GM12874 (cell line): ENCODE measurements around the gene COL18A1.

Source experiments
- TF ChIP-seq, protein P1 (sequence below): IDR thresholded peaks from 2 replicates; pipeline ENCODE4 v1.5.1; 2011; ENCODE audit warnings: low read depth, mild to moderate bottlenecking, control low read depth, low read length, moderate library complexity; ENCODE audit not compliant: insufficient read depth

The COL18A1 gene

DNA sequence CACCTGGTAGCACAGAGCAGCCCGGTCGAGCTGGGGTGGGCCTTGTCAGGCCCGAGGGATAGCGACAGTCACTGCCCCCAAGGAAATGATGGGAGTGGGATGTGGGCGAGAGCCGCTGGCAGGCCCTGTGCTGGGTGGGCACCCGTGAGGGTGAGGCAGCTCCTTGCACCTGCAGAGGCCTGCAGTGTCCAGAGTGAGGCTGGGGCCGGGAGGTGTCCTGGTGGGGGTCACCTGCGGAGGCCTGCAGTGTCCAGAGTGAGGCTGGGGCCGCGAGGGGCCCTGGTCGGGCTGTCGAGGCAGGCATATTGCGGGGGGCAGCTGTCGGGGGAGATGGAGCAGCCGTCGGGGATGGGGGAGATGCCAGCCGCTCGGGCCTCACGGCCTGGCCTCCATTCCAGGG is 87.8 kb downstream of the COL18A1 start:
- TF ChIP-seq, protein P1, sequence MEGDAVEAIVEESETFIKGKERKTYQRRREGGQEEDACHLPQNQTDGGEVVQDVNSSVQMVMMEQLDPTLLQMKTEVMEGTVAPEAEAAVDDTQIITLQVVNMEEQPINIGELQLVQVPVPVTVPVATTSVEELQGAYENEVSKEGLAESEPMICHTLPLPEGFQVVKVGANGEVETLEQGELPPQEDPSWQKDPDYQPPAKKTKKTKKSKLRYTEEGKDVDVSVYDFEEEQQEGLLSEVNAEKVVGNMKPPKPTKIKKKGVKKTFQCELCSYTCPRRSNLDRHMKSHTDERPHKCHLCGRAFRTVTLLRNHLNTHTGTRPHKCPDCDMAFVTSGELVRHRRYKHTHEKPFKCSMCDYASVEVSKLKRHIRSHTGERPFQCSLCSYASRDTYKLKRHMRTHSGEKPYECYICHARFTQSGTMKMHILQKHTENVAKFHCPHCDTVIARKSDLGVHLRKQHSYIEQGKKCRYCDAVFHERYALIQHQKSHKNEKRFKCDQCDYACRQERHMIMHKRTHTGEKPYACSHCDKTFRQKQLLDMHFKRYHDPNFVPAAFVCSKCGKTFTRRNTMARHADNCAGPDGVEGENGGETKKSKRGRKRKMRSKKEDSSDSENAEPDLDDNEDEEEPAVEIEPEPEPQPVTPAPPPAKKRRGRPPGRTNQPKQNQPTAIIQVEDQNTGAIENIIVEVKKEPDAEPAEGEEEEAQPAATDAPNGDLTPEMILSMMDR: no peak

DNA sequence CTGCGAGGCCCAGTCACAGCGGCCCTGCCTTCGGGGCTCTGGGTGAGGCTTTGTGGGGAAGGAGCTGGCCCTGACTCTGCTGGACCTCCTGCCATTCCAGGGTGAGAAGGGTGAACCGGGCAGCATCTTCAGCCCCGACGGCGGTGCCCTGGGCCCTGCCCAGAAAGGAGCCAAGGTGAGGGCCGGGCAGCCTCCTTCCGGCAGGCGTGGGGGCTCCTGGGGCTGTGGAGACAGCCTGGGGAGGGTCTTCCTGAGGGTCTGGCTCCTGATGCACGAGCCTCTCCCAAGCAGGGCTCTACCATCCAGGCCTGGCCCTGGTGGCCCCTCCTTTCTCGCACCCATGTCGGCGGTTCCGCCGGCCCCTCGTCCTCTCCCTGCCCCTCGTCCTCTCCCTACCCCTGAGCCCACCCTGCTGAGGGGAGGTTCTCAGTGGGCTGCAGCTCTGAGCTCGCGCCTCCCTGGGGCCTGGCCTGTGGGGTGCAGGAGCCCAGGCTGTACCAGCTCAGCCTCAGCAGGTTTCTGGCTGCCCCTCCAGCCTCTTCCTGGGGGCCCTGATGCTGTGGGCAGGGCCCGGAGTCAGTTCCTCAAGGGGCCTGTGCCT is 88.5 kb downstream of the COL18A1 start:
- TF ChIP-seq, protein P1: no peak

DNA sequence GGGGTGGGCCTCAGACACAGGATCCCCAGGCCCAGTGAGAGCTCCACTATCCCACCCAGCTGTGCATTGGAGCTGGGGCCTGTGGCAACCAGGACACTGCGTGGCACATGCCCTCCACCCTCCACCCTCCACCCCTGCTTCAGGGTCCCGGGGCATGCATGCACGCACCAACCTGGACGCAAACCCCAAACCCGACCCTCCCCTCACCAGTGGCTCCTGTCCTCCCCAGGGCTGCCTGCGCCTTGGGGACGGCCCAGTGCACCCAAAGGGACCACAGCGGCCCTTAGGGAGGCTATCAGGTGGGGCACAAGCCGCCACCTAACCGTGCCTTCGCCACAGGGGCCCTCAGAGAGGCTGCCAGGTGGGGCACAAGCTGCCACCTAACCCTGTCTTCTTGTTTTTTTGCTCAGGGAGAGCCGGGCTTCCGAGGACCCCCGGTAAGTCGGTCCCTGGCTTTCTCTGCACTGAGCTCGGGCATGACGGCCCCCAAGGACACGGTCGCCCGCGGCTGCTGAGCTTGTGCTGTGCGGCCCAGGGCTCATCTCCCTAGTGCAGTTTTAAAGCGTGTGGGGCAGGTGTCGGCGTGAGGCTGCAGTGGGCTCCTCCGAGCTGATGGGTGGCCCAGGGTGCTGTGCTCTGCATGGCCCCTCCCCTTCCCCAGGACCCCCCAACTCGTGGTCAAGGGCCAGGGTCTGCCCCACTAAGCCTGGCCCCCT is 89.3 kb downstream of the COL18A1 start:
- TF ChIP-seq, protein P1: no peak

DNA sequence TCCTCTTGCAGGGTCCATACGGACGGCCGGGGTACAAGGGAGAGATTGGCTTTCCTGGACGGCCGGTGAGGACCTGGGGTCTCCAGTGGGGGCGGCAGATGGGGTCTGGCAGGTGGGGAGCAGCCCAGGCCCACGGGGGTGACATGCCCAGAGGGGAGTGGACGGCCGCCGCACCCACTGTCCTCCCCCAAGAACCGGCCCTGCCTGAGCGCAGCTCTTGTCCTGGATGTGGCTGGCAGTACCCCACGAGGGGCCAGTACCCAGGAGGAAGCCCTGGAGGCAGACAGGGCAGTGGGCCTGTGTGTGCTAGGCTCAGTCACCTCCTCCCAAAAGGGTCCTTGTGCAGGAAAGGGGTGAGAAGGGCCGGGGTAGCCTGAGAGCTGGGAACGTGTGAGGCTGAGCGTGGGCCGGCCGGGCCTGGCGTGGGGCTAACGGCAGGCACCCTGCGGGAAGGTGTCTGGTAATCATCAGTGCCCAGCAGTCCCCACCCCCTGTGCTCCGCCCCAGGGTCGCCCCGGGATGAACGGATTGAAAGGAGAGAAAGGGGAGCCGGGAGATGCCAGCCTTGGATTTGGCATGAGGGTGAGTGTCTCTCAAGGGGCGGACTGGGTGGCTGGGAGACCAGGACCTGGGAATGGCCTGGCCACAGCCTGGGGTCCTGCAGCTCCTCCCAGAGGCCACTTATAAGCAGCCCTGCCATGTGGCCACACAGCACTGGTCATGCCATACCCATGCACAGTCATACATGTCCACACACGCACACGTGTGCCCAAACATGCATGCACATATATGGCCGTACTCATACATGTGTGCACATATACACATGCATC is 90.1 kb downstream of the COL18A1 start:
- TF ChIP-seq, protein P1: no peak

DNA sequence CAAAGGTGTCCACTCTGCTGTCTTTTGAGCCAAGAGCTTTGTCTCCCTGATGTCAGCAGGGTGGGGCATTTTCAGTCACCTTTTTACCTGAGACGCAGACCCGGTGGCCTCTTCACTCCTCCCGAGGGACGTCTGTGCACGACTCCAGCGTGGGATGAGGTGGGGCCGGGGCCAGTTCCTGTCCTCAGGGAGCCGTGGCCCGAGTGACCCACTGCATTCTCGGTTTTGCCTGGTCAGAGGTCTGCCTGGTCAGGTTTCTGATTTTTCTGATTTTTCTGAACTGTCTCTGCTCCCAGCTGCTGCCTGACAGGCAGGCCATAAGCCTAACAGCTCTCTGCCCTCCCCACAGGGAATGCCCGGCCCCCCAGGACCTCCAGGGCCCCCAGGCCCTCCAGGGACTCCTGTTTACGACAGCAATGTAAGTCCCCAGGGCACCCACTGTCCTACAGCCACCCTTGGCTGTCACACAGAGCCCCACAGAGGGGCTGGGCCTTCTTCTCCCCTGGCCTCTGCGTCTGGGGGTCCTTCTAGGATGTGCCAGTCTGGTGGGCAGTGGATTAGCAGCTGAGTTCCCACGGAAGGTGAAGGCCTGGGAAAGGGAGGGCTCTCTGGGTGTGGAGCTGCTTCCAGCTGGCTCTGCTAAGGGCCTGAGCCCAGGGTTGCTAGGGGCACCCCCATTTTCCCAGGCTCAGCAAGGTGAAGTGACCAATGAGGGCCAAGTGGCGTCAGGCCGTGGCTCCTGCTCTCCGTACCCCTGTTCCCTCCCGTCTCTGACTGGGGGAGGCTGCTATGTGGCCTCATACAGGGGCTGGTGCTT is 91.4 kb downstream of the COL18A1 start:
- TF ChIP-seq, protein P1: no peak

DNA sequence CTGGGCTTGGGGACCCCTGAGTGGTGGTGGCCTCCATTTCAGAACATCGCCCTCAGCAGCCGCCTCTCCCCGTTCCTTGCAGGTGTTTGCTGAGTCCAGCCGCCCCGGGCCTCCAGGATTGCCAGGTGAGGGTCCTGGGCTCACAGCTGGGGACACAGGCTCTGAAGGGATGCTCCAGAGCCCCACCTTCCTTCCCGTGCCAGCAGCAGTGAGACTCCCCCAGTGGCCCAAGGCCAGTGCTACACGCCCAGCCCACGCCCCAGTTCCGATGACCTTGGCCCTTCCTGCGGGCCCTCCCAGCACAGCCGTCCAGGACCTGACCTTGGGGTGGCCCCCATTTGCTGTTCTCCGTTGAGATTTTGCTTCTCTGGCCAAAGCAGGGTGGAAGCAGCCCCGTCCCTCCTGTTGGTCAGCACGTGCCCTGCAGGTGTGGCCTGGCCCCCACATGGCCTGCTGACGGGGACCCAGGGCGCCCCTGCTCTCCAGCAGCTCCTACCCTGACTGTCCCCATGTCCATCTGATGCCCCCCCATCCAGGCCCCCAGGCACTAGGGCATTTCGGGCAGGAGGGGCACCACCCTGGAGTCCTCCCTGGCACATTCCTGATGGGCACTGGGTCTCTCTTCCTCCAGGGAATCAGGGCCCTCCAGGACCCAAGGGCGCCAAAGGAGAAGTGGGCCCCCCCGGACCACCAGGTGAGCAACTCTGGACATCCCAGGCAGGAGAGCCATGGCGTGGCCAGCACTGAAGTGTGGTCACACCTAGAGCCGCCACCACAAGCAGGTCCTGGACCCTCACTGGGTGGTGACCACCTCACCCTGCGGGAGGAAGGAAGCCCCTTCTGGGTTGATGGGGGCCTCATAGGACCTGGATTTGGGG is 92.2 kb downstream of the COL18A1 start:
- TF ChIP-seq, protein P1: no peak
